ENCODE measurements around the gene MACROD2. TPM values are rescaled to one million over a fixed set of nuclear protein-coding genes. Genes with fewer than 3 reads are reported as not detected.

MACROD2 gene
- total and polyA plus RNA-seq, 2 of the 4 experiments (the other 2 are of a cell fraction), result not detected

DNA sequence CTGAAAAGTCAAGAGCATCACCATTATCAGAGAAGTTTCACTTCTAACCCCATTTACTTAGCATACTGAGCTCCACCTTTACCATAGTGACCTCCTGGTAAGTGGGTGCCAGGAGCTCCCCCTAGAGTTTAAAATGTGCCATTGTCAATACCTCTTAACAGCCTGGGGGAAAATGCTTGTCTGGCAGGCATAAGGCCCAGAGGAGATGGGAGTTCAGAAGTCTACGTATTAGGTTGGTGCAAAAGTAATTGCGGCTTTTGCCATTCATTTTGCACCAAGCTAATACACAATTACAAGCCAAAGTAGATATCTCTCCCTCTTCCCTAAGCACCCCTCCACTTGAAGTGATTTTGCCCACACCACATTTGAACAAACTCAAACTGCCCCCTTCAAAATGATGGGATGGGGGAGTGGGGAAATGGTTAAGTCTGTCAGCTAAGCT is 1658.9 kb downstream of the MACROD2 start:
- no TSS peak for BruUV-seq (replicated peaks)
- Histone ChIP-seq H4K91ac (ENCODE audit: insufficient read depth, low read depth, low read length) (no peak overlapping the region), H3K56ac (ENCODE audit: extremely low read depth, insufficient read depth, low read length) (no peak overlapping the region), H2BK20ac (ENCODE audit: low read depth, low read length) (no peak overlapping the region), H3K4ac (ENCODE audit: low read depth, low read length) (peak overlapping the region; percentile 14; the same call in 1 of the 2 replicates), H3K79me1 (ENCODE audit: low read depth in 1 of 2, low read length in 2 of 2) (no peaks in the 10 kb centered on the region), H3K4me3 (ENCODE audit: insufficient read depth, low read depth, low read length) (no peak overlapping the region), H3K9ac (ENCODE audit: low read depth, low read length) (no peak overlapping the region), H3K23ac (ENCODE audit: low read depth, low read length) (no peak overlapping the region), H2AFZ (replicated peaks; ENCODE audit: low read length, poor library complexity) (no peak overlapping the region), H4K20me1 (ENCODE audit: insufficient read depth, low read length) (no peaks in the 10 kb centered on the region), H4K5ac (ENCODE audit: low read depth, low read length) (no peak overlapping the region), H3K4me1 (ENCODE audit: control insufficient read depth, insufficient read depth, low read length) (peaks cover 6% of the 10 kb centered on the region; the same call in 1 of the 2 replicates), H4K8ac (ENCODE audit: low read depth in 2 of 2, low read length in 2 of 2) (0 out of 4 replicates have a peak overlapping the region, but pooled peaks of 1 of the 2 experiments have one; percentile 5), H3K14ac (replicated peaks; ENCODE audit: low read depth, low read length) (no peak overlapping the region), H2BK120ac (ENCODE audit: low read depth, low read length) (peak overlapping the region; percentile 37), H2AK5ac (ENCODE audit: low read depth, low read length) (peak overlapping the region; percentile 27; the same call in 1 of the 2 replicates), H3K36me3 (ENCODE audit: control insufficient read depth, insufficient read depth, low read length) (no peaks in the 10 kb centered on the region), H3K27me3 (ENCODE audit: control insufficient read depth, insufficient read depth, low read length) (no peaks in the 10 kb centered on the region), H3K18ac (ENCODE audit: low read depth, low read length) (no peak overlapping the region; the same call in 1 of the 2 replicates), H2BK5ac (ENCODE audit: low read depth, low read length, poor library complexity, severe bottlenecking) (no peak overlapping the region), H3K4me2 (ENCODE audit: low read depth, low read length) (no peak overlapping the region), H3K9me1 (ENCODE audit: insufficient read depth, low read length) (no peaks in the 10 kb centered on the region), H2AK9ac (replicated peaks; ENCODE audit: low read depth, low read length, poor library complexity) (no peak overlapping the region), H3K27ac (ENCODE audit: insufficient read depth, low read length) (no peak overlapping the region), H3K9me3 (ENCODE audit: control insufficient read depth, insufficient read depth, low read length) (no peaks in the 10 kb centered on the region), H2BK15ac (ENCODE audit: low read depth, low read length) (no peak overlapping the region)
- TF ChIP-seq RCOR1 (IDR thresholded peaks at IDR 0.05; ENCODE audit: insufficient replicate concordance, low read length) (no peak), CHD1 (IDR thresholded peaks at IDR 0.05; ENCODE audit: low read depth, low read length) (no peak), CTCF (conservative IDR thresholded peaks at IDR 0.05; ENCODE audit: low read depth, low read length) (peak; percentile 53), RAD21 (IDR thresholded peaks at IDR 0.05; ENCODE audit: low read length) (peak; percentile 50), SMC3 (IDR thresholded peaks at IDR 0.05; ENCODE audit: low read depth, low read length) (0 out of 2 replicates have a peak, but pooled peaks have one; percentile 4)
- DNase-seq (peak; percentile 49), ATAC-seq (ENCODE audit: low read depth) (peak; percentile 78)
- no CpG with 5 or more reads among the region's 2 CpGs for WGBS, 2 experiments (ENCODE audit: extremely low coverage in 2 of 2, insufficient read length in 1 of 2)
- POLR2A ChIA-PET (ENCODE audit: unreplicated experiment), result no interaction called here
- dilution Hi-C loops (cut with HindIII; ENCODE audit: low sequenced_read_pairs, unreplicated experiment) (no loop called here), in situ Hi-C loops (cut with MboI; ENCODE audit: low sequenced_read_pairs) (no loop called here), intact Hi-C loops (cut with micrococcal nuclease) (loop anchor here (10.0 kb wide), 1 partner anchor 1319 kb away; the partner anchor contains the start of gene FLRT3)
- CTCF ChIA-PET, result interaction anchor here (0.6 to 1.0 kb wide), 3 partner anchors 9 to 79 kb away, joined by 3 to 4 read pairs (median 3); no protein-coding TSS in a partner anchor

Data from IMR-90 (cell line).